HepG2 (cell line): ENCODE measurements around the gene GALNTL6. TPM values are rescaled to one million over a fixed set of nuclear protein-coding genes. Genes with fewer than 3 reads are reported as not detected.

Experiments used
- ATAC-seq: fragments of 200-7000 bp; cut with Tn5 transposase; 3 replicates; pipeline ENCODE4 v1.9.1; 2020; ENCODE audit warnings: mild to moderate bottlenecking, moderate library complexity
- BruUV-seq: library from RNA; stranded (reverse); fragments of 400-500 nt; replicated peaks from 2 replicates; lab custom pipeline; 2021; lab: Mats Ljungman, UMichigan
- CTCF ChIA-PET: fragments of 300-600 bp; formaldehyde crosslinking; extraction: SDS; loops from one replicate; lab custom pipeline; 2021; ENCODE audit warnings: low total read pairs, inconsistent platforms, low intra/inter-chr PET ratio; lab: Yijun Ruan, JAX
- POLR2A ChIA-PET: fragments of 350-600 bp; sonication (Branson Sonifier 250); formaldehyde crosslinking; loops from one replicate; lab custom pipeline; 2020; ENCODE audit warnings: antibody characterized with exemption, inconsistent platforms; lab: Yijun Ruan, JAX
- DNase-seq: peaks from one replicate; pipeline ENCODE4 v3.0.0-alpha.2; 2015; ENCODE audit warnings: low spot score
- FAIRE-seq: peaks from 3 replicates; lab custom pipeline; 2011; peaks lifted over from hg19 to GRCh38; lab: Jason Lieb, UNC
- H2AFZ ChIP-seq: one replicate; pipeline ENCODE4 v1.6.1; 2011; ENCODE audit warnings: low read length, inconsistent platforms
- H3K27ac ChIP-seq: fragments of 300-600 bp; 3 replicates; pipeline ENCODE4 v1.8.0; 2011; ENCODE audit warnings: mixed run types, mild to moderate bottlenecking, mixed read lengths, low read length, inconsistent platforms; ENCODE audit not compliant: insufficient read depth; ENCODE audit errors: extremely low read length
- H3K27me3 ChIP-seq, 2 experiments: fragments of 200-600 bp in 1 of 2; 2 replicates in 1 of 2; 3 replicates in 1 of 2; pipeline versions ENCODE4 v1.6.0 to v1.8.0; 2011; ENCODE audit warnings: low read length in 2 of 2, mild to moderate bottlenecking in 2 of 2, moderate library complexity in 2 of 2, inconsistent platforms in 1 of 2; ENCODE audit not compliant: insufficient read depth in 2 of 2, control insufficient read depth in 1 of 2
- H3K36me3 ChIP-seq, 2 experiments: fragments of 200-600 bp in 1 of 2; replicated peaks in 1 of 2; 2 replicates in 1 of 2; 3 replicates in 1 of 2; pipeline versions ENCODE4 v1.5.1 to v1.8.0; 2011; ENCODE audit warnings: low read length in 2 of 2, inconsistent platforms in 1 of 2; ENCODE audit not compliant: insufficient read depth in 2 of 2, control insufficient read depth in 1 of 2
- H3K4me1 ChIP-seq: 2 replicates; pipeline ENCODE4 v1.5.1; 2012; ENCODE audit warnings: low read length, inconsistent platforms; ENCODE audit not compliant: insufficient read depth
- H3K4me2 ChIP-seq: 2 replicates; pipeline ENCODE4 v1.6.0; 2011; ENCODE audit warnings: low read depth, low read length, inconsistent platforms
- H3K4me3 ChIP-seq, 3 experiments: fragments of 200-600 bp in 1 of 3; sonication (generic), shearing (Covaris generic) in 1 of 3; replicated peaks in 1 of 3; 2 replicates each; pipeline ENCODE4 v1.5.1; 2011 to 2016; ENCODE audit warnings: low read length in 3 of 3, inconsistent platforms in 2 of 3, low read depth in 2 of 3, mild to moderate bottlenecking in 2 of 3, control low read depth in 1 of 3, mixed read lengths in 1 of 3; ENCODE audit not compliant: insufficient read depth in 1 of 3
- H3K79me2 ChIP-seq: one replicate; pipeline ENCODE4 v1.6.1; 2011; ENCODE audit warnings: low read length, inconsistent platforms; ENCODE audit not compliant: insufficient read depth
- H3K9ac ChIP-seq: 2 replicates; pipeline ENCODE4 v1.6.0; 2011; ENCODE audit warnings: mild to moderate bottlenecking, low read depth, low read length, inconsistent platforms; ENCODE audit not compliant: insufficient read depth
- H3K9me3 ChIP-seq: 2 replicates; pipeline ENCODE4 v1.5.1; 2012; ENCODE audit warnings: mild to moderate bottlenecking, low read length
- H4K20me1 ChIP-seq: 2 replicates; pipeline ENCODE4 v1.6.0; 2011; ENCODE audit warnings: inconsistent platforms, mild to moderate bottlenecking, low read length, moderate library complexity; ENCODE audit not compliant: insufficient read depth
- CREB1 ChIP-seq, 2 experiments: fragments of 450-650 bp in 1 of 2; IDR thresholded peaks; 2 replicates each; pipeline ENCODE4 v1.6.1; 2016 to 2017; ENCODE audit warnings: control low read depth in 1 of 2, mild to moderate bottlenecking in 1 of 2, missing compliant biosample characterization in 1 of 2, missing genetic modification characterization in 1 of 2
- GATAD2A ChIP-seq: IDR thresholded peaks from 2 replicates; pipeline ENCODE4 v1.6.1; 2016
- HDAC2 ChIP-seq: sonication (generic); formaldehyde crosslinking; IDR thresholded peaks from 2 replicates; pipeline ENCODE4 v1.4.0; 2020; ENCODE audit warnings: missing genetic modification reagents
- JUND ChIP-seq: sonication (generic); formaldehyde crosslinking; IDR thresholded peaks from 2 replicates; pipeline ENCODE4 v1.8.0; 2022; ENCODE audit warnings: mild to moderate bottlenecking, missing genetic modification reagents
- SIX4 ChIP-seq: sonication (generic); formaldehyde crosslinking; IDR thresholded peaks from 2 replicates; pipeline ENCODE4 v1.4.0; 2020; ENCODE audit warnings: missing genetic modification reagents
- TAF15 ChIP-seq: fragments of 200-400 bp; formaldehyde crosslinking; IDR thresholded peaks from one replicate; pipeline ENCODE4 v1.6.1; 2018; ENCODE audit warnings: mild to moderate bottlenecking, low read depth, low read length; ENCODE audit not compliant: poor library complexity, severe bottlenecking
- TBX3 ChIP-seq: fragments of 450-650 bp; IDR thresholded peaks from 2 replicates; pipeline ENCODE4 v1.6.1; 2017; ENCODE audit warnings: antibody characterized with exemption, mild to moderate bottlenecking, inconsistent platforms, borderline replicate concordance
- ZNF530 ChIP-seq: sonication (generic); formaldehyde crosslinking; IDR thresholded peaks from 2 replicates; pipeline ENCODE4 v1.5.0; 2020; ENCODE audit warnings: low read depth, mild to moderate bottlenecking, missing genetic modification reagents
- ZNF775 ChIP-seq: sonication (generic); formaldehyde crosslinking; IDR thresholded peaks from 2 replicates; pipeline ENCODE4 v1.4.0; 2020; ENCODE audit warnings: missing genetic modification reagents, mild to moderate bottlenecking, moderate library complexity, borderline replicate concordance
- WGBS: methylation state at CpG from one replicate; pipeline ENCODE4 v1.1.6; 2017; ENCODE audit warnings: low lambda C conversion rate; 5-methylcytosine and 5-hydroxymethylcytosine counted together
- in situ Hi-C: cut with HindIII; loops from 2 replicates; pipeline ENCODE4 v1.10.0; 2017; ENCODE audit warnings: low pct_unique_long_range_greater_than_20kb; ENCODE audit not compliant: extremely low pct_ligation_motif_present
- intact Hi-C: fragments of 100-400 bp; cut with micrococcal nuclease; formaldehyde crosslinking; loops from one replicate; pipeline ENCODE4 v1.10.0; 2022; ENCODE audit not compliant: unreplicated experiment
- polyA plus RNA-seq, 8 experiments: library from polyadenylated mRNA; depleted of rRNA in 3 of 8; stranded (reverse) in 7 of 8; unstranded in 1 of 8; fragments of >200 nt; fragmentation: Illumina TruSeq in 4 of 8; extraction: Trizol in 4 of 8; gene quantifications; 2 replicates each; pipeline versions ENCODE4 v1.2.1 to v1.2.3, GENCODE V29; 2011 to 2016; ENCODE audit warnings: low read depth in 4 of 8, missing spikeins in 1 of 8, mixed read lengths in 1 of 8; ENCODE audit not compliant: insufficient read depth in 1 of 8
- total RNA-seq, 5 experiments: library from RNA; depleted of rRNA; stranded (reverse); fragments of >200 nt; fragmentation: Illumina TruSeq; extraction: Trizol; gene quantifications; 2 replicates each; pipeline ENCODE4 v1.2.3, GENCODE V29; 2016; ENCODE audit warnings: low read depth in 1 of 5
- TF ChIP-seq, protein P1 (sequence below): sonication (generic); formaldehyde crosslinking; IDR thresholded peaks from 2 replicates; pipeline ENCODE4 v1.9.0; 2021; ENCODE audit warnings: mild to moderate bottlenecking, missing genetic modification reagents

The GALNTL6 gene
- total and polyA plus RNA-seq, 2 of the 13 experiments (the other 11 are each of a cell fraction or from before 2014, with no cell fraction given) = not detected

- ATAC-seq = no peak
- Histone ChIP-seq H3K27me3 (no peaks in the 10 kb centered on the region; a peak in 1 of 5 replicates), H3K27ac (no peak overlapping the region), H3K4me3 (no peak overlapping the region), H2AFZ (no peak overlapping the region), H3K36me3 (no peaks in the 10 kb centered on the region), H3K79me2 (no peaks in the 10 kb centered on the region), H3K4me2 (no peak overlapping the region), H3K9ac (no peak overlapping the region), H4K20me1 (no peaks in the 10 kb centered on the region), H3K4me1 (no peaks in the 10 kb centered on the region), H3K9me3 (peaks cover 64% of the 10 kb centered on the region)
- intact Hi-C loops = no loop called here
- POLR2A ChIA-PET = no interaction called here
- CTCF ChIA-PET = no interaction called here
- no peak for DNase-seq
- no peak for FAIRE-seq
- 3% methylated on average over 1 of the region's 1 CpG for WGBS
- no peak for TF ChIP-seq HDAC2
- TF ChIP-seq JUND (CRISPR knock-in tag) = no peak
- TF ChIP-seq GATAD2A (CRISPR knock-in tag) = no peak
- TF ChIP-seq SIX4 (CRISPR knock-in tag) = no peak
- TF ChIP-seq, protein P1, sequence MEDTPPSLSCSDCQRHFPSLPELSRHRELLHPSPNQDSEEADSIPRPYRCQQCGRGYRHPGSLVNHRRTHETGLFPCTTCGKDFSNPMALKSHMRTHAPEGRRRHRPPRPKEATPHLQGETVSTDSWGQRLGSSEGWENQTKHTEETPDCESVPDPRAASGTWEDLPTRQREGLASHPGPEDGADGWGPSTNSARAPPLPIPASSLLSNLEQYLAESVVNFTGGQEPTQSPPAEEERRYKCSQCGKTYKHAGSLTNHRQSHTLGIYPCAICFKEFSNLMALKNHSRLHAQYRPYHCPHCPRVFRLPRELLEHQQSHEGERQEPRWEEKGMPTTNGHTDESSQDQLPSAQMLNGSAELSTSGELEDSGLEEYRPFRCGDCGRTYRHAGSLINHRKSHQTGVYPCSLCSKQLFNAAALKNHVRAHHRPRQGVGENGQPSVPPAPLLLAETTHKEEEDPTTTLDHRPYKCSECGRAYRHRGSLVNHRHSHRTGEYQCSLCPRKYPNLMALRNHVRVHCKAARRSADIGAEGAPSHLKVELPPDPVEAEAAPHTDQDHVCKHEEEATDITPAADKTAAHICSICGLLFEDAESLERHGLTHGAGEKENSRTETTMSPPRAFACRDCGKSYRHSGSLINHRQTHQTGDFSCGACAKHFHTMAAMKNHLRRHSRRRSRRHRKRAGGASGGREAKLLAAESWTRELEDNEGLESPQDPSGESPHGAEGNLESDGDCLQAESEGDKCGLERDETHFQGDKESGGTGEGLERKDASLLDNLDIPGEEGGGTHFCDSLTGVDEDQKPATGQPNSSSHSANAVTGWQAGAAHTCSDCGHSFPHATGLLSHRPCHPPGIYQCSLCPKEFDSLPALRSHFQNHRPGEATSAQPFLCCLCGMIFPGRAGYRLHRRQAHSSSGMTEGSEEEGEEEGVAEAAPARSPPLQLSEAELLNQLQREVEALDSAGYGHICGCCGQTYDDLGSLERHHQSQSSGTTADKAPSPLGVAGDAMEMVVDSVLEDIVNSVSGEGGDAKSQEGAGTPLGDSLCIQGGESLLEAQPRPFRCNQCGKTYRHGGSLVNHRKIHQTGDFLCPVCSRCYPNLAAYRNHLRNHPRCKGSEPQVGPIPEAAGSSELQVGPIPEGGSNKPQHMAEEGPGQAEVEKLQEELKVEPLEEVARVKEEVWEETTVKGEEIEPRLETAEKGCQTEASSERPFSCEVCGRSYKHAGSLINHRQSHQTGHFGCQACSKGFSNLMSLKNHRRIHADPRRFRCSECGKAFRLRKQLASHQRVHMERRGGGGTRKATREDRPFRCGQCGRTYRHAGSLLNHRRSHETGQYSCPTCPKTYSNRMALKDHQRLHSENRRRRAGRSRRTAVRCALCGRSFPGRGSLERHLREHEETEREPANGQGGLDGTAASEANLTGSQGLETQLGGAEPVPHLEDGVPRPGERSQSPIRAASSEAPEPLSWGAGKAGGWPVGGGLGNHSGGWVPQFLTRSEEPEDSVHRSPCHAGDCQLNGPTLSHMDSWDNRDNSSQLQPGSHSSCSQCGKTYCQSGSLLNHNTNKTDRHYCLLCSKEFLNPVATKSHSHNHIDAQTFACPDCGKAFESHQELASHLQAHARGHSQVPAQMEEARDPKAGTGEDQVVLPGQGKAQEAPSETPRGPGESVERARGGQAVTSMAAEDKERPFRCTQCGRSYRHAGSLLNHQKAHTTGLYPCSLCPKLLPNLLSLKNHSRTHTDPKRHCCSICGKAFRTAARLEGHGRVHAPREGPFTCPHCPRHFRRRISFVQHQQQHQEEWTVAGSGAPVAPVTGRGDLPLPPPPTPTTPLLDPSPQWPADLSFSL (CRISPR knock-in tag) = no peak
- no peak for TF ChIP-seq TBX3
- no peak for TF ChIP-seq CREB1 (IDR thresholded peaks at IDR 0.05)
- TF ChIP-seq CREB1 (CRISPR knock-in tag; IDR thresholded peaks at IDR 0.05) = no peak
- no peak for TF ChIP-seq ZNF775 (CRISPR knock-in tag)
- no peak for TF ChIP-seq ZNF530 (CRISPR knock-in tag)
- no peak for TF ChIP-seq TAF15
- no TSS peak for BruUV-seq
- in situ Hi-C loops = no loop called here
Observed at GRCh38 chr4:172707622-172708021, 894.4 kb downstream of the GALNTL6 start.
